Hepatocyte (in vitro differentiated cells): Measurements from ENCODE around the gene OGDH. TPM values are rescaled to one million over a fixed set of nuclear protein-coding genes. Genes with fewer than 3 reads are reported as not detected.

ENCODE experiments used
- DNase-seq: peaks from one replicate; pipeline ENCODE4 v3.0.0-alpha.2; 2016; ENCODE audit warnings: low spot score
- H2AFZ ChIP-seq: fragments of 200-600 bp; sonication (generic); 2 replicates; pipeline ENCODE4 v1.6.0; 2016; ENCODE audit warnings: antibody characterized with exemption, mild to moderate bottlenecking
- H3K27ac ChIP-seq: fragments of 200-600 bp; sonication (generic); 2 replicates; pipeline ENCODE4 v1.5.1; 2016; ENCODE audit warnings: mild to moderate bottlenecking
- H3K27me3 ChIP-seq: fragments of 200-600 bp; sonication (generic); 2 replicates; pipeline ENCODE4 v1.6.1; 2016
- H3K36me3 ChIP-seq: fragments of 200-600 bp; sonication (generic); replicated peaks from 2 replicates; pipeline ENCODE4 v1.5.1; 2016; ENCODE audit warnings: low read depth; ENCODE audit not compliant: insufficient read depth
- H3K4me1 ChIP-seq: fragments of 200-600 bp; sonication (generic); 2 replicates; pipeline ENCODE4 v1.5.1; 2016; ENCODE audit warnings: mild to moderate bottlenecking, moderate library complexity; ENCODE audit not compliant: insufficient read depth
- H3K4me2 ChIP-seq: fragments of 200-600 bp; sonication (generic); 2 replicates; pipeline ENCODE4 v1.6.0; 2016
- H3K4me3 ChIP-seq: fragments of 200-600 bp; sonication (generic); 2 replicates; pipeline ENCODE4 v1.5.1; 2016; ENCODE audit warnings: mild to moderate bottlenecking
- H3K79me2 ChIP-seq: fragments of 200-600 bp; sonication (generic); 2 replicates; pipeline ENCODE4 v1.6.0; 2017; ENCODE audit warnings: mild to moderate bottlenecking
- H3K9me2 ChIP-seq: fragments of 200-600 bp; sonication (generic); replicated peaks from 2 replicates; pipeline ENCODE4 v1.6.0; 2017; ENCODE audit warnings: mild to moderate bottlenecking; ENCODE audit not compliant: insufficient read depth
- H3K9me3 ChIP-seq: fragments of 200-600 bp; sonication (generic); 2 replicates; pipeline ENCODE4 v1.5.1; 2016; ENCODE audit warnings: low read depth, mild to moderate bottlenecking
- H4K20me1 ChIP-seq: fragments of 200-600 bp; sonication (generic); 2 replicates; pipeline ENCODE4 v1.6.0; 2016; ENCODE audit warnings: mild to moderate bottlenecking; ENCODE audit not compliant: insufficient read depth, poor library complexity, severe bottlenecking
- CTCF ChIP-seq: fragments of 200-600 bp; sonication (generic); IDR thresholded peaks from 2 replicates; pipeline ENCODE4 v1.5.1; 2016; ENCODE audit warnings: antibody characterized with exemption, mild to moderate bottlenecking; ENCODE audit not compliant: poor library complexity
- EZH2 ChIP-seq: fragments of 200-600 bp; sonication (generic); IDR thresholded peaks from 2 replicates; pipeline ENCODE4 v1.6.1; 2016; ENCODE audit warnings: antibody characterized with exemption, mild to moderate bottlenecking, borderline replicate concordance
- EZH2phosphoT487 ChIP-seq: fragments of 200-600 bp; sonication (generic); IDR thresholded peaks from one replicate; pipeline ENCODE4 v1.6.1; 2018; ENCODE audit warnings: antibody characterized with exemption, mild to moderate bottlenecking, low read depth, moderate library complexity; ENCODE audit not compliant: unreplicated experiment, severe bottlenecking
- WGBS: methylation state at CpG from one replicate; pipeline ENCODE4 v1.1.6; 2016; ENCODE audit warnings: low lambda C conversion rate; ENCODE audit errors: missing lambda C conversion rate; 5-methylcytosine and 5-hydroxymethylcytosine counted together
- polyA plus RNA-seq: library from polyadenylated mRNA; unstranded; fragments of >200 nt; fragmentation: Nextera tagmentation; extraction: Ambion mirVana; gene quantifications from 2 replicates; pipeline ENCODE4 v1.2.1, GENCODE V29; 2016
- total RNA-seq: library from RNA; depleted of rRNA; stranded (reverse); fragments of >200 nt; gene quantifications from 2 replicates; pipeline ENCODE4 v1.2.3, GENCODE V29; 2014

Gene OGDH
- total and polyA plus RNA-seq, 2 experiments from 2014 or later, result 40.8 to 65.3 TPM

GRCh38 chr7:44650772-44651171 is 44.3 kb downstream of the OGDH start:
- Histone ChIP-seq H3K4me1 (no peaks in the 10 kb centered on the region), H3K4me3 (no peak overlapping the region), H3K27me3 (no peaks in the 10 kb centered on the region), H2AFZ (no peak overlapping the region), H3K79me2 (no peaks in the 10 kb centered on the region), H4K20me1 (no peaks in the 10 kb centered on the region), H3K36me3 (no peaks in the 10 kb centered on the region), H3K4me2 (no peak overlapping the region), H3K9me3 (no peaks in the 10 kb centered on the region), H3K9me2 (no peaks in the 10 kb centered on the region), H3K27ac (no peak overlapping the region)
- TF ChIP-seq CTCF (no peak), EZH2phosphoT487 (no peak), EZH2 (no peak)
- no peak for DNase-seq
- WGBS, result 88% methylated on average over 5 of the region's 5 CpGs

GRCh38 chr7:44652535-44652934 is 46.1 kb downstream of the OGDH start:
- H3K9me2 ChIP-seq, result no peaks in the 10 kb centered on the region
- no peaks in the 10 kb centered on the region for H3K27me3 ChIP-seq
- H3K79me2 ChIP-seq, result no peaks in the 10 kb centered on the region
- H2AFZ ChIP-seq, result no peak overlapping the region
- 96% methylated on average over 5 of the region's 5 CpGs for WGBS
- no peak overlapping the region for H3K4me2 ChIP-seq
- H3K9me3 ChIP-seq, result no peaks in the 10 kb centered on the region
- TF ChIP-seq CTCF (no peak), EZH2 (no peak), EZH2phosphoT487 (no peak)
- no peak for DNase-seq
- H3K4me1 ChIP-seq, result no peaks in the 10 kb centered on the region
- no peaks in the 10 kb centered on the region for H3K36me3 ChIP-seq
- H3K27ac ChIP-seq, result no peak overlapping the region
- H4K20me1 ChIP-seq, result no peaks in the 10 kb centered on the region
- no peak overlapping the region for H3K4me3 ChIP-seq

GRCh38 chr7:44654255-44654796 is 47.9 kb downstream of the OGDH start:
- H3K9me3 ChIP-seq, result no peaks in the 10 kb centered on the region
- no peaks in the 10 kb centered on the region for H3K4me1 ChIP-seq
- H3K27me3 ChIP-seq, result no peaks in the 10 kb centered on the region
- 91% methylated on average over 11 of the region's 11 CpGs for WGBS
- H3K9me2 ChIP-seq, result no peaks in the 10 kb centered on the region
- no peaks in the 10 kb centered on the region for H3K36me3 ChIP-seq
- no peak for DNase-seq
- no peak for TF ChIP-seq EZH2
- no peak for TF ChIP-seq CTCF
- H3K79me2 ChIP-seq, result peaks cover 4% of the 10 kb centered on the region
- H2AFZ ChIP-seq, result no peak overlapping the region
- H3K4me3 ChIP-seq, result no peak overlapping the region
- H3K4me2 ChIP-seq, result no peak overlapping the region
- H3K27ac ChIP-seq, result no peak overlapping the region
- H4K20me1 ChIP-seq, result no peaks in the 10 kb centered on the region

- Histone ChIP-seq H3K4me3 (no peak overlapping the region), H3K4me2 (no peak overlapping the region), H3K27ac (no peak overlapping the region), H4K20me1 (no peaks in the 10 kb centered on the region), H3K9me3 (no peaks in the 10 kb centered on the region), H3K79me2 (peaks cover 9% of the 10 kb centered on the region), H3K9me2 (no peaks in the 10 kb centered on the region), H2AFZ (no peak overlapping the region), H3K4me1 (no peaks in the 10 kb centered on the region), H3K36me3 (no peaks in the 10 kb centered on the region), H3K27me3 (no peaks in the 10 kb centered on the region)
- no peak for TF ChIP-seq EZH2phosphoT487
- TF ChIP-seq CTCF, result no peak
- TF ChIP-seq EZH2, result no peak
- WGBS, result 94% methylated on average over 1 of the region's 1 CpG
- DNase-seq, result no peak
These were observed 48.9 kb downstream of the OGDH start for GRCh38 chr7:44655341-44655740.
